Urinary bladder (tissue), 4 donors: ENCODE measurements around the gene FRMD4A. TPM values are rescaled to one million over a fixed set of nuclear protein-coding genes. Genes with fewer than 3 reads are reported as not detected.

ENCODE experiments used
- DNase-seq: peaks from one replicate; pipeline ENCODE4 v3.0.0-alpha.2; 2015; ENCODE audit errors: extremely low spot score
- H3K27ac ChIP-seq: one replicate; pipeline ENCODE4 v1.5.1; 2013; ENCODE audit warnings: low read depth, mild to moderate bottlenecking, moderate library complexity
- H3K36me3 ChIP-seq: one replicate; pipeline ENCODE4 v1.6.1; 2013; ENCODE audit warnings: mild to moderate bottlenecking, moderate library complexity; ENCODE audit not compliant: insufficient read depth
- H3K4me1 ChIP-seq: one replicate; pipeline ENCODE4 v1.6.1; 2013; ENCODE audit warnings: mild to moderate bottlenecking, moderate library complexity; ENCODE audit not compliant: insufficient read depth
- H3K4me3 ChIP-seq: one replicate; pipeline ENCODE4 v1.5.1; 2013; ENCODE audit warnings: low read depth, low read length
- WGBS: extraction: QIAGEN DNeasy Blood & Tissue Kit; methylation state at CpG from one replicate; pipeline ENCODE4 v1.1.7; 2013; 5-methylcytosine and 5-hydroxymethylcytosine counted together
- polyA plus RNA-seq: library from polyadenylated mRNA; stranded (reverse); fragments of 200-250 nt; gene quantifications from one replicate; pipeline ENCODE4 v1.2.3, GENCODE V29; 2013
- total RNA-seq: library from RNA; depleted of rRNA; stranded (reverse); fragments of >200 nt; gene quantifications from one replicate; pipeline ENCODE4 v1.2.3, GENCODE V29; 2014
- donor health status: healthy with polysubstance abuse.
- donor health status: healthy.

FRMD4A gene
- total and polyA plus RNA-seq, 2 donors: 15.1 to 32.9 TPM

GRCh38 chr10:14026325-14026724 is 304.4 kb downstream of the FRMD4A start:
- WGBS: 73% methylated on average over 4 of the region's 4 CpGs
- Histone ChIP-seq H3K4me3 (no peak overlapping the region), H3K27ac (no peak overlapping the region), H3K4me1 (no peaks in the 10 kb centered on the region), H3K36me3 (no peaks in the 10 kb centered on the region)
- no peak for DNase-seq

DNA sequence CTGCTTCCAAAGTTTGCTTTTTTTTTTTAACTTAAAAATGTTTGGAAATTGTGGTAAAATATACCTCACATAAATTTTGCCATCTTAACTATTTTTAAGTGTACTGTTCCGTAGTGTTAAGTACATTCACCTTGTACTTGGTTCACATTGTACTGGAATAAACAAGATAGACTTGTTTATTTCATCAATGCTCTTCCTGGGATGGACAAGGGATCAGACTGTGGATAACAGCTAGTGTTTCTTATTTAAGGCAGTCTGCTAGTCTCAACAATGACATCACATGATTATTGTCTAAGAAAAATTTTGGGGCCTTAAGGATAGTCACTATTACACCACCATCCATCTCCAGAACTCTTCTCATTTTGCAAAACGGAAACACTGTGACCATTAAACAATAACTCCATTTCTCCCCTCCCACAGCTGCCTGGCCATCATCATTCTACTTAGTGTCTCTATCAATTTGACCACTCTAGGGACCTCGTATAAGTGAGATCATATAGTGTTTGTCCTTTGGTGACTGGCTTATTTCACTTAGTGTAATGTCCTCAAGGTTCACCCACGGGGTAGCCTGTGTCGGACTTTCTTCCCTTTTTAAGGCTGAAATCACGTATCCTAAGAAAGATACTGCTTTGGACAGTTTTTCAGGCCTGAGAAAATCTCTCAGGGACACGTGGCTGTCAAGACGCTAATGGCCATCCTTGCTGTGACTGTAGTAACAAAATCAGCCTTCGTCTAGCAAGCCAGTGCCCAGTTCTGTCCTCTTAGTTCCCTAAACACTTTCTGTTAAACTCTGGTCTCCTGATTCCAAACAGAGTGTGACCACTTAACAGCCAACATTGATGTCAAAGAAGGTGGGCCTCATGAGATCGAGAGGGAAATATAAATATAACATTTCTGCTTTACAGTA is 305.2 kb downstream of the FRMD4A start:
- Histone ChIP-seq H3K27ac (no peak overlapping the region), H3K4me1 (no peaks in the 10 kb centered on the region), H3K4me3 (no peak overlapping the region), H3K36me3 (no peaks in the 10 kb centered on the region)
- no peak for DNase-seq
- WGBS: 81% methylated on average over 10 of the region's 10 CpGs

DNA sequence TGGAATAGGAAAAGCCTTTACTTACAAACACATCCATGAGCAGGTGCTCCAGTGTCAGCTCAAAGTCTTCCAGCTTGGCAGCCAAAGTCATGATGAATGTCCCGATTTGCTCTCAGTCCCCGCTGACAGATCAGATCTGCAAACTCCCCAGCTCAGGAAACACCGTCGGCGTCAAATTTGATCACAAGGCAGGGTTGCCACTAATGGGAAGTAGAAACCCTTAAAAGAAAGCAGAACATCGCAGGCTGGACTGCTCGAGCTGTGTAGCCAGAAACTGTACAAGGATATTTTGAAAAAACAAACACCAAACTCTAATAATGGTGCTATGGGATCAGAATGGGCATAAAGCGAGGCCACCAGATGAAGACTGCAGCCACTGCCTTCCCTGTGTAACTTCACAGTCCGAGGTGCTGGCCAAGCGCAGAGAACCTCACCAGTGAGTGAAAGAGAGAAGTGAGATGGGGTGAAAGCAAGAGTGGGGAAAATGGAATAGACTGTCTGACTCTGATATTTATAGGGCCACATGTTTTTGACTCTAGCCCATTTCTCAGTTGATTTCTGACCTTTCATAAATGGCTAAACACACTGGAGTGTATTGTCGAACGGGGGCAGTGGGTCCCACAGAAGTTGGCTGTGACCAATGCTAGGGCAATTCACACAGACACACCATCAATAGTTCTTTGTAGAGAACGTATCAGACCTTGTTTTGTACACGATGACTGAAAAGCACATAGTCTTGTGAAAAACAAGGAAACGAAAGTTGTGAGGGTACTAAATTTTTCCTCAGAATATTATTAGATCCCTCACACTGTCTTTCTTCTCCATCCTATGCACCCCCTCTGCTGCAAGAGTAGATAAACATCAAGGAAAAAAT is 306.2 kb downstream of the FRMD4A start:
- no peak for DNase-seq
- WGBS: 83% methylated on average over 15 of the region's 15 CpGs
- no peak overlapping the region for H3K4me3 ChIP-seq

DNA sequence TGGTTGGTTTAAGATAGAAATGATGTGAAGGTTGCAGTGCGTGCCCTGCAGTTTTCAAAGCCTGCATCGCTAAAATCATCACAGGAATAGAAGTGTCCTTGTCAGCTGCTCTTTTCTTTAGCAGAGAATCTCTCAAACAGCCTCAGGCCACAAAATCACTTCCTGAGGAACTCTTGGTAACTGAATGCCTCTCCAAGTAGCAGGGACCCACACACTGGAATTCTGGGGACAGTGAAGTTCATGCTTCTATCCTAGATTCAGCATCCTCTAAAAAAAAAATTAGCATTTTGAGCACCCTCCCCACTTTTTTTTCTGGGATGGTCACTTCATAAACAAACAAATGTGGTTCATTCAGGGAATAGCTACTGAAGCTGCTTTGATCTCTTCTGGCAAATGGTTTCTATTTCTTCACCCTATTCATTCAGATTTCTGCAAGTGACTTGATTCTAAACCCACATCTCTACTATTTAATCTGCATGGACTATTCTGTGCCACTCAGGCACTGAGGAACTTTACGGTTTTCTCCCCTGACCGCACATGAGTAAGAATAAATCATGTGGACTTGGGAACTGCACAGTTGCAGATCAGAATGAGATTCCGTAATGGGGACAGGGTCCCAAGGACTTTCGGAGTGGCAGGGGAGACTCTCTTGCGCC is 306.9 kb downstream of the FRMD4A start:
- no peak for DNase-seq
- no peaks in the 10 kb centered on the region for H3K36me3 ChIP-seq
- no peak overlapping the region for H3K27ac ChIP-seq
- no peak overlapping the region for H3K4me3 ChIP-seq
- WGBS: 78% methylated on average over 7 of the region's 7 CpGs
- no peaks in the 10 kb centered on the region for H3K4me1 ChIP-seq

More for the DNA sequence above, 306.2 kb downstream of the FRMD4A start:
- Histone ChIP-seq H3K36me3 (no peaks in the 10 kb centered on the region), H3K4me1 (no peaks in the 10 kb centered on the region), H3K27ac (no peak overlapping the region)

DNA sequence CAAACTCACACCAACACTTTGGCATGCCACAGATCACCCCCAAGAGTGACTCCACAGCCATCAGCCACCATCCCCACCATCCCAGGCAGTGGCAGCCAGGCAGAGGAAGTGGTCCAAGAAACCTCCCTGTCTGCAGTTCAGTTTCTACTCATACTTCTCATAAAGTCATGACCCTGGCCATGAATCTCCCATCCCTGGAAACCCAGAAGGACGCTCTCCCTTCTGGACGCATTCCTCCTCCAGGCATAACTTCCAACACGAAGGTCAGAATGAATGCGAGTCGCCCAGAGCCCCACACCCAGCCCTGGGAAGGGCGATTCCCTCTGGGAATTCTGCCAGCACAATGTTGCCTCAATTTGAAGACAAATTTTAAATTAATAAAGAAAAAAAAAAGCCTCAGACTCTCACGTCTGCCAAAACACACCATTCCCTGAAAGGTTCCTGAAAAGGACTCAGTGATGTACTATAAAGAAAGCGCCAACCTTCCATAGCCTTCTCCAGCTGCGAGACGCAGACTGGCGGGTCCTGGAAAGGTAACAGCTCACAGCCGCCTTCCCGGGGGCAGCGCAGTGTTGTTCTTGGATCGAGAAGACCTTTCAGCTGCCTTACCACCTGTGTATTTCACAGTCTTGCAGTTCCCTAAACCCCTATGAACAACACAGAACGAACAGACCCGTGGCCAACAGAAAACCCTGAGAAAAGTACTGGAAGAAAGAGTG is 307.6 kb downstream of the FRMD4A start:
- Histone ChIP-seq H3K4me1 (no peaks in the 10 kb centered on the region), H3K27ac (no peak overlapping the region), H3K36me3 (no peaks in the 10 kb centered on the region), H3K4me3 (no peak overlapping the region)
- DNase-seq: no peak
- 67% methylated on average over 17 of the region's 17 CpGs for WGBS

DNA sequence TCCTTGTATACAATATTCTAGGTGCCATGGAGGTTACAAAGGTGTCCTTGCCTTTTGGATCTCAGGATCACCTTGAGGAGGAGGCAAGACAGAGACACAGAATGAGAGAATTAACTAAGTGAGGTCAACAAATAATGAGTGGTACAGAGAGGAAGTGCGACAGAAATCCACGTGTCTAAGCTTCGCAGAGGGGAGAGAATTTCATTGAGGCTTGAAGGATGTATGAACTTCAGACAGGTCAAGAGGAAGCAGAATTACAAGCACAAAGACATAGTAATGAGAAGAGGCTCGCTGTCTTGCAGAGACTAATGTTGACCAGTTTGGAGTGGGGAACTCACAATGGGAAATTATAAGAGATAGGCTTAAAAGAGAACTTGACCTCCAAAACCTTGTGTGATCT is 308.7 kb downstream of the FRMD4A start:
- Histone ChIP-seq H3K4me1 (no peaks in the 10 kb centered on the region), H3K27ac (no peak overlapping the region), H3K4me3 (no peak overlapping the region), H3K36me3 (no peaks in the 10 kb centered on the region)
- DNase-seq: no peak
- 69% methylated on average over 4 of the region's 4 CpGs for WGBS

- 71% methylated on average over 9 of the region's 9 CpGs for WGBS
- no peaks in the 10 kb centered on the region for H3K4me1 ChIP-seq
- H3K36me3 ChIP-seq: no peaks in the 10 kb centered on the region
Observed at GRCh38 chr10:14020037-14020664, 310.6 kb downstream of the FRMD4A start.

DNA sequence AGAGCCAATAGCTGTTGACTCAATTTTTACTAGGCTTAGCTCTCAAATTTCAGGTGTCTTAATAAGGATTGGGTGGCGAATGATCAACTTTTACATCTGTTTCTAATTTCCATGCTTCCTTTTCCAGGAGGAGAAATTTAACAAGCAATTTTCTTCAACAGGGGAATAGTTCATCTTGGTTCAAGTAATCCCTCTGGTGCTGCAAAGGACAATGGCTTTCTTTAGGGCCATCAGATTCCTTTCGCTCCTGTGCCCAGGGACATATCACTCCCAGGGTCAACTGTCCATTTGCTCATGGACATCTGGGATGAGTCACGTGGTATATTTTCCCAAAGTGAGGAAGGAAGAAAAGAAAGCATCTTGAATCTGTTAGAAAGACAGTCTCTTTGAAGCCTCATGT is 313.3 kb downstream of the FRMD4A start:
- H3K4me1 ChIP-seq: no peaks in the 10 kb centered on the region
- H3K36me3 ChIP-seq: no peaks in the 10 kb centered on the region
- no peak overlapping the region for H3K27ac ChIP-seq
- no peak for DNase-seq
- H3K4me3 ChIP-seq: no peak overlapping the region
- WGBS: 45% methylated on average over 3 of the region's 3 CpGs

More at GRCh38 chr10:14020037-14020664, 310.6 kb downstream of the FRMD4A start:
- H3K27ac ChIP-seq: no peak overlapping the region
- no peak for DNase-seq
- H3K4me3 ChIP-seq: no peak overlapping the region

DNA sequence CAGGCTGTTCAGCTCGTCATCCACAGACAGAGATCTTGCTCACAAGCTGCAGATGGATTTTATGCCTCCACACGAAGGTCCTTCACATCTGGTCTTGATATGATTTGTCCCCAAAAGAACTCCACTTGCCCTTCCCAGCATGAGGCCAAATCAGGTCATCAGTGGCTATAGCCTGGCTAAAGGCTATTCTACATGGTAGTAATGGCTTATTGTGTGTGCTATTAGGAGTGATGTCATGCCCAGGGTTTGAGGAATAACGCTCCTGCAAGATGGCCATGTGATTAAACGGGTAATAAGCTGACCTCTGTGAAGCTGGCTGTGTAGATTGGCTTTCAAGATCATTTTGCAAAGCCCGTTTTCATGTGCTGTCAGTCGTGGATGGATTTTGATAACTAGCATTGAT is 313.8 kb downstream of the FRMD4A start:
- Histone ChIP-seq H3K4me3 (no peak overlapping the region), H3K4me1 (no peaks in the 10 kb centered on the region), H3K36me3 (no peaks in the 10 kb centered on the region), H3K27ac (no peak overlapping the region)
- whole genome bisulfite sequencing: 66% methylated on average over 6 of the region's 6 CpGs
- no peak for DNase-seq

GRCh38 chr10:14016011-14016536 is 314.6 kb downstream of the FRMD4A start:
- no peak for DNase-seq
- H3K27ac ChIP-seq: no peak overlapping the region
- no peak overlapping the region for H3K4me3 ChIP-seq
- H3K36me3 ChIP-seq: no peaks in the 10 kb centered on the region
- no peaks in the 10 kb centered on the region for H3K4me1 ChIP-seq
- 45% methylated on average over 8 of the region's 8 CpGs for WGBS

- Histone ChIP-seq H3K27ac (no peak overlapping the region), H3K4me1 (no peaks in the 10 kb centered on the region), H3K4me3 (no peak overlapping the region), H3K36me3 (no peaks in the 10 kb centered on the region)
- WGBS: 91% methylated on average over 5 of the region's 5 CpGs
- no peak for DNase-seq
Observed at GRCh38 chr10:14014423-14014822, 316.3 kb downstream of the FRMD4A start.

DNA sequence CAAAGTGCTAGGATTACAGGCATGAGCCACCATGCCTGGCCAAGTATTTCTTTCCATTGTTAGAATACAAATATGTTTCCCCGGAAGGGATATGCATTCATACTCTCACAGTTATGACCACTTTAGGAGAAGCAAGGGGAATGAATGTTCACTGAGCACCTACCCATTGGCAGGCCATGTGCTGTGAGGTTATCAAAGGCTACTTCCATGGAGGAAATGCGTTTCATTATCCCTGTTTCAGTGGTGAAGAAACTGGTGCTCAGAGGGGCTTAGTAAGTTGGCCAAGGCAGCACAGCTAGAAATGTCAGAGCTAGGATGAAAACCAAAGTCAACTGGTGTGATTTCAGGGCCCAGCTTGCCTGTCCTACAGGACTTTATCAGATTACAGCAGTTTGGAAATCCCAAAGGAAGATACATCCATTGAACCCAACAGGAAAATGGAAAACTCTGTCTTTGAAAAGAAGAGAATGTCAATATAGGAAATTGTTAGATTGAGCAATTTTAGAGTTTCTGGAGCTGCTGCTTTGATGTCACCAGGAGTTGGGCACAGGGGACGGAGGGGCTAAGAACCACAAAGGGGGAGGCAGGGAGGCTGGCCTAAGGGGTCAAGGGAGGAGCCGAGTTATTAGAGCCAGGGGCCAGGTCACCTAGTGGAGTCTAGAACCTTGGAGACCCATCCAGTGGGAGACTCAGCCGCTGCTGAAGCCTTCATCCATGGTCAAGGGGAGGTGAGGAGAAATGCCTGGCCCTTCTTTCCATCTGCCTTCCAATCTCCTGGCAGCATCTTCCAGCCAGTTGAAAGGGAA is 319.8 kb downstream of the FRMD4A start:
- Histone ChIP-seq H3K27ac (no peak overlapping the region), H3K4me1 (no peaks in the 10 kb centered on the region), H3K36me3 (no peaks in the 10 kb centered on the region), H3K4me3 (no peak overlapping the region)
- no peak for DNase-seq
- 95% methylated on average over 5 of the region's 5 CpGs for WGBS
